Neural crest cell (in vitro differentiated cells): ENCODE results near the gene IGFL3. TPM values are rescaled to one million over a fixed set of nuclear protein-coding genes. Genes with fewer than 3 reads are reported as not detected.

ENCODE experiments used
- DNase-seq: peaks from one replicate; pipeline ENCODE4 v3.0.0; 2021; ENCODE audit warnings: low read depth, mixed read lengths, low spot score
- H3K27ac Mint-ChIP-seq: one replicate; pipeline ENCODE4 v1.8.0; 2021; ENCODE audit warnings: mild to moderate bottlenecking, mixed read lengths; ENCODE audit not compliant: unreplicated experiment
- H3K27me3 Mint-ChIP-seq: 2 replicates; pipeline ENCODE4 v1.8.0; 2021; ENCODE audit warnings: low read depth, mild to moderate bottlenecking, mixed read lengths
- H3K36me3 Mint-ChIP-seq: 2 replicates; pipeline ENCODE4 v1.8.0; 2021; ENCODE audit warnings: low read depth, mild to moderate bottlenecking, mixed read lengths
- H3K4me1 Mint-ChIP-seq: 2 replicates; pipeline ENCODE4 v1.8.0; 2021; ENCODE audit warnings: mixed read lengths
- H3K4me3 Mint-ChIP-seq: one replicate; pipeline ENCODE4 v1.8.0; 2021; ENCODE audit warnings: mild to moderate bottlenecking, mixed read lengths
- H3K9me3 Mint-ChIP-seq: 2 replicates; pipeline ENCODE4 v1.8.0; 2021; ENCODE audit warnings: mixed read lengths
- CTCF ChIP-seq: fragments of 200-600 bp; sonication (generic); conservative IDR thresholded peaks from 2 replicates; pipeline ENCODE4 v1.5.0; 2021; ENCODE audit warnings: antibody characterized with exemption, mild to moderate bottlenecking
- total RNA-seq: library from RNA; stranded (reverse); gene quantifications from 2 replicates; pipeline ENCODE4 v1.2.1, GENCODE V29; 2021

Gene IGFL3
- total RNA-seq, 1 donor from 2014 or later: not detected

DNA sequence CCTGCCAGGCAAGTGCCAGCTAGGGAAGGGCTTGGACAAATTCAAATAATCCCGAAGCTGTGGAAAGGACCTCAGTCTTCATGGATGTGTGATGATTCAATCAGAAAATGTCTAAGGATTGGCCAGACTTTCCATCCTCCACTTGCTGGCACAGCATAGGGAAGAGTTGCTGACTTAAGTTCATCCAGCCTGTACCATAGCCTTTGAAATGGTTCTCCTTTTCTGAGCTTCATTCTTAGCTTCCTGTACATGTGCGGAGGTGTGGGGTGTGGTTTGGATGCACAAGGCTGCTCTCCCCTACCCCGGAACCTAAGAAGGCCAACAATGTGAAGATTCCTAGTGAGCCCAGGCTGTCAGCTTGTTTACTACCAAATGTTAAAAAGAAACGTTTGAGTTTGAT, 959 bp upstream of the IGFL3 start:
- peaks cover 4% of the 10 kb centered on the region for H3K4me1 Mint-ChIP-seq
- DNase-seq: no peak

GRCh38 chr19:46118136-46118535, 6.4 kb downstream of the IGFL3 start:
- Mint-ChIP-seq H3K27ac (no peak overlapping the region), H3K4me3 (no peak overlapping the region), H3K36me3 (no peaks in the 10 kb centered on the region), H3K4me1 (peaks cover 4% of the 10 kb centered on the region), H3K27me3 (peaks cover 18% of the 10 kb centered on the region), H3K9me3 (peaks cover 3% of the 10 kb centered on the region)
- no peak for TF ChIP-seq CTCF
- no peak for DNase-seq

More for the DNA sequence above, 959 bp upstream of the IGFL3 start:
- Mint-ChIP-seq H3K36me3 (peaks cover 5% of the 10 kb centered on the region), H3K4me3 (no peak overlapping the region), H3K27me3 (peaks cover 6% of the 10 kb centered on the region), H3K27ac (no peak overlapping the region), H3K9me3 (peaks cover 14% of the 10 kb centered on the region)
- no peak for TF ChIP-seq CTCF

DNA sequence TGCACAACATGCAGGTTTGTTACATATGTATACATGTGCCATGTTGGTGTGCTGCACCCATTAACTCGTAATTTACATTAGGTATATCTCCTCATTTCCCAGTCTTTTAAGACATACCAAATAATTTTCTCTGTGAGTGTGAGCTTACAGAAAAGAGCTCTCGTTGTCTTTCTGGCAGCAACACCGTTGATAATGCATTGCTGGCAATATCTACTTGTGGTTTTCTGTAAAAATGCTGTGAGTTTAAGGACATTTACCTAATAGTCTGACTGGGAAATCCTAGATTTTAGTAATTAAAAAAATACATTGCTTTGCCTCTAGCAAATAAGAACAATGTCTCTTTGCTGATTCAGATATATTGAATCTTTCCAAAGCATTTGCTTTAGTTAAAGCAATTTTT, 8.4 kb downstream of the IGFL3 start:
- no peak for DNase-seq
- Mint-ChIP-seq H3K27me3 (peaks cover 30% of the 10 kb centered on the region), H3K4me1 (no peaks in the 10 kb centered on the region), H3K4me3 (no peak overlapping the region), H3K36me3 (no peaks in the 10 kb centered on the region), H3K27ac (no peak overlapping the region), H3K9me3 (peaks cover 3% of the 10 kb centered on the region)
- TF ChIP-seq CTCF: no peak

- no peak overlapping the region for H3K4me3 Mint-ChIP-seq
- no peak overlapping the region for H3K27ac Mint-ChIP-seq
- DNase-seq: no peak
- peaks cover 30% of the 10 kb centered on the region for H3K27me3 Mint-ChIP-seq
- H3K9me3 Mint-ChIP-seq: peaks cover 3% of the 10 kb centered on the region
- no peak for TF ChIP-seq CTCF
- no peaks in the 10 kb centered on the region for H3K4me1 Mint-ChIP-seq
- H3K36me3 Mint-ChIP-seq: no peaks in the 10 kb centered on the region
Observed at GRCh38 chr19:46115396-46116106, 8.9 kb downstream of the IGFL3 start.

GRCh38 chr19:46113726-46114125, 10.8 kb downstream of the IGFL3 start:
- Mint-ChIP-seq H3K27ac (no peak overlapping the region), H3K4me1 (no peaks in the 10 kb centered on the region), H3K27me3 (peaks cover 34% of the 10 kb centered on the region), H3K9me3 (no peaks in the 10 kb centered on the region), H3K4me3 (no peak overlapping the region), H3K36me3 (no peaks in the 10 kb centered on the region)
- no peak for TF ChIP-seq CTCF
- DNase-seq: no peak
